Middle frontal gyrus (tissue), 1 donor: ENCODE measurements around the gene ITPK1.

ENCODE experiments used
- DNase-seq: peaks from one replicate; pipeline ENCODE4 v3.0.0-alpha.2; 2015; ENCODE audit warnings: low spot score; ENCODE audit errors: extremely low spot score

ITPK1 gene

GRCh38 chr14:92991536-92991935 is 124.2 kb downstream of the ITPK1 start:
- DNase-seq = no peak

DNA sequence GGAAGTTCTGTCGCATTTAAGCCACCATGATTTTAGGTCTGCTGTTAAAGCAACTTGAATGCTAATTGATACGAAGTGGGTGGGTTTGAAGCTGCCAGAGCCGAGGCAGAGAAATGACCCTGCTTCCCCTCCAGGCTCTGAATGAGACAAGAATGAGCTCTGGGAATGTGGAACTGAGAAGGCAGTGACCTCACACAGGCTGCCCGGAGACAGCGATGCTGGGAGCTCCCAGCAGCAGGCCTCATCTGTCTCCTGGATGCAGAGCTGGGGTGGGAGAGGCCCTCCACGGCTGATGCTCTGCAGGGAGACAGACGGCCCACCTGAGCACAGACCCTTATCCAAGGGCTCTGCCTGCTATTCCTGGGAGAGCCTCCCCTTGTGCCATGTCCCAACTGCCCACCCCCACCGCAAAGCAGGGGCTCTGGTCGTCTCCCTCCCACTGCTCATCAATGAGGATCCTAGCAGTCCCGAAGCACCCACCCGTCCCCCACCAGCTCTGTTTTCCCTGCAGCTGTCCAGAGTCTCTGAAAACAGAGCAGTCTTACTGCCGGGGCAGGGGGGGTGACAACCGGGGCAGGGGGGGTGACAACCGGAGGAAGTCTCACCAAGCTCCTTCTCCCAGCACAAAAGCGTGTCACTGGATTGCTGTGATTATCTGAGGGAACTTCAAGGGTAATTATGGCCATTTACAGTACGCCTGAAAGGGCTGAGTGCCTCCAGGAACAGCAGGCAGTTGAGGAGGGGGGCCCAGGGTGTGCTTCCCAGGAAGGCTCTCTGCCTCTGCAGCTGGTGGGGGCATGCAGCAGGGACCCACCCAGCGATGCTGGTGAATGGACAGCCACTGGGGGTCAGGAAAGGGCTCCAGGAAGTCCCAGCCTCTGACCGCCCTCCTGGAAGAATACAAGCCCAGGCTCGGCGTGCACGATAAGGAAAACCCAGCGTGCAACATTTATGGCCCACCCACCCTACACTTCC is 125.0 kb downstream of the ITPK1 start:
- no peak for DNase-seq

GRCh38 chr14:92988786-92989755 is 126.7 kb downstream of the ITPK1 start:
- no peak for DNase-seq

DNA sequence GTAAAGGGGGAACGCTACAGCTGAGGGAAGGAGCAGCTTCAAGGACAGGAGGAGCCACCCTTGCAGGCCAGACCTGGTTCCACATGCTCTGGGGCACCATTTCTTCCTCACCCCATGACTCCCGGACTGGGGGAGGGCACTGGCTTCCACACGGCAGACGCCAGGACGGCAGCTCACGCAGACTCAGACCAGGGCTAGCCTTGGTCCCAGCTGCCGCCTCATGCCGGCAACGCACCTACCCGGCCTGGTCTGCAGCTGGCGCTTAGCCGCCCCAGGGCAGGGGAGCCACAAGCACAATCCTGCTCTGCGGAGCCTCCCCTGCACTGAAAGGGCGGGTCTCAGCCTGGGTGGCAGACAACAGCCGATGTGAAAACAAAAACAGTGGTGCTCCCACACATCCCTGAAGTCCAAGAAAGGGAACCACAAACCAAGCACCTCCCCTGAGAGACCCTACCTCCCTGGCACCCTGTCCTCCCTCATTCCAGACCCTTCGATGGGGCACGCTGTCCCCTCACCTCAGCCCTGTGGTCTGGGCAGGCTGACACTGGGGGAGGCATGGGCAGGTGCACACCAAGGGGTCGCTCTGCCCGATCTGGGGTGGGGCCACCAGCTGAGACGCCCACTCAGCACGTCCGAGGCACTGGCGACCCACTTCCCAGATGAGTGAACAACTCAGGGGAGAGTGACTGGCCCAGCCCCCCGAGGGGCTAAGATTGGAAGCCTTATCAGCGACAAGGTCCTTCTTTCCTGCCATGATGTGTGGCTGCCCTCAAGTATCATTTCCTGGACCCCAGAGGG is 127.8 kb downstream of the ITPK1 start:
- DNase-seq = no peak

GRCh38 chr14:92987148-92987570 is 128.6 kb downstream of the ITPK1 start:
- no peak for DNase-seq

DNA sequence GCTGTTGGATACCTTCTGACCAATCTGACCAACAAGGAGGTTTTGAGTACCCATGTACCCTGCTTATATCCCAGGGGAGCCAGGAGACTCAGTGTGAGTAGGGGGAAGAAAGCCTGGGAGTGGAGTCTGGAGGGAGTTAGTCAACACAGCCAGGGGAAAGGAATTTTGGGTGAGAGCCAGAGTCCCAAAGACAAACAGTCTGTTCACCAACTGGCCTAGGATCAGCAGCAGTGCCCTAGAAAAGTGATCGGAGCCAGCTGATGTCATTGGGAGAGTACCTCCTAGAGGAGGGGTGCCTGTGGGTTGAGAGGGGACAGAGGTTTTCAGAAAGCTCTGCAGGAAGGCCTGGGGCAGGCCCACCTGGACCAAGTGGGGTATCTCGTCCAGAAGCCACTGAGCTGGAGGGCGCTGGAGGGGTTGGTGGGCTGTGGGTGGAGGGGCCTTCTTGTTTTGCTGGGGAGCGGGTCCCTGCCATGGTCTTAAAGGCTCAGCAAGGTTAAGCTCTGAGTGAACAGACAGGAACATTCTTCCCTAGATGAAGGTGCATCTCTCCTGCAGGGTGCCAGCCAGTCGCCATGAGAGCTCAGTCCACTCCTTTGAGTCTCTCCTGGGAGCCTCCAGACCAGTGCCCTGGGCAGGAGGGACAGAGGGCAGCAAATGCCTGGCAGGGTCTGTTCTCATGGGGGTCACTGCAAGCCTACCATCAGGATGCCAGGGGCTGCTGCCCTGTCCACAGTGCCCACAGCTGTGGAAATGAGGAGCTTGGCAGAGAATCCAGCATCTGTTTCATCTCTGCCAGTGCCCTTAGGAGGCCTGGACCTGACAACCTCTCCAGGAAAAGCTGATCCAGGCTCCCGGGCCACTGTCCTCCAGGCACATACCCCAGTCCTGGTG is 129.2 kb downstream of the ITPK1 start:
- no peak for DNase-seq

GRCh38 chr14:92985521-92985920 is 130.2 kb downstream of the ITPK1 start:
- DNase-seq = no peak

- DNase-seq = no peak
Observed at GRCh38 chr14:92984896-92985295, 130.8 kb downstream of the ITPK1 start.

GRCh38 chr14:92984082-92984788 is 131.5 kb downstream of the ITPK1 start:
- DNase-seq = no peak

DNA sequence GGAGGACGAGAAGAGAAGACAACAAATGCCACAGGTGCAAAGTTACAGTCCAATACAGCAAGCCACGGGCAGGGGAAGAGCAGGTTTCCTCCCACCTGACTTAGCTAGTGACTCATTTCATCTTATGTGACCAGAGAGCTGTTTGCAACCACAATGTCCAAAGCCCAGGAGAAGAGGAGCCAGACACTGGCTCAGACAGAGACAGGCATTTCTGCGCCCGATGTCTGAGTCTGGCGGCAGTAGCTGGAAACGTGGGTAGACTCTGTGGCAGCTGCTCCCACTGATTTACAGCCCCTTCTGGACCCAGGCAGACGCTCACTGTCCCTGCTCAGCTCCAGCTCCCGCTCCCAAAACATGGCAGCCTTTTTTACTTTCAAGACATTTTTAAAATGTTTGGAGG is 132.8 kb downstream of the ITPK1 start:
- DNase-seq = no peak

GRCh38 chr14:92981726-92982125 is 134.0 kb downstream of the ITPK1 start:
- no peak for DNase-seq

DNA sequence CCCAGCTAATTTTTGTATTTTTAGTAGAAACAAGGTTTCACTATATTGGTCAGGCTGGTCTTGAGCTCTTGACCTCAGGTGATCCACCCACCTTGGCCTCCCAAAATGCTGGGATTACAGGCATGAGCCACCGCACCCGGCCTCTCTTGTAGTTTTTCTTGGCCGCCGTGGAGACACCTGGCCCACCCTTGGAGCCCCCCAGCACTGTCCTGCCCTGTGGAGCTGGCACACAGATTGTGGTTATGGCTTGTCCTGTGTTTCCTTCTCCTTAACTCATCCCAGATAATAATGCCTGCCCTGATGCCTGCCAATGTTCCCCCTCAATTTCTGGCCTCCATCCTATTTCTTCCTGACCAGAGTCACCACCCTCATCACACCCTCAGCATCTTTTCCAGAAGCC is 134.9 kb downstream of the ITPK1 start:
- no peak for DNase-seq

- no peak for DNase-seq
Observed at GRCh38 chr14:92978229-92979021, 137.3 kb downstream of the ITPK1 start.

GRCh38 chr14:92976268-92976667 is 139.5 kb downstream of the ITPK1 start:
- DNase-seq = no peak

DNA sequence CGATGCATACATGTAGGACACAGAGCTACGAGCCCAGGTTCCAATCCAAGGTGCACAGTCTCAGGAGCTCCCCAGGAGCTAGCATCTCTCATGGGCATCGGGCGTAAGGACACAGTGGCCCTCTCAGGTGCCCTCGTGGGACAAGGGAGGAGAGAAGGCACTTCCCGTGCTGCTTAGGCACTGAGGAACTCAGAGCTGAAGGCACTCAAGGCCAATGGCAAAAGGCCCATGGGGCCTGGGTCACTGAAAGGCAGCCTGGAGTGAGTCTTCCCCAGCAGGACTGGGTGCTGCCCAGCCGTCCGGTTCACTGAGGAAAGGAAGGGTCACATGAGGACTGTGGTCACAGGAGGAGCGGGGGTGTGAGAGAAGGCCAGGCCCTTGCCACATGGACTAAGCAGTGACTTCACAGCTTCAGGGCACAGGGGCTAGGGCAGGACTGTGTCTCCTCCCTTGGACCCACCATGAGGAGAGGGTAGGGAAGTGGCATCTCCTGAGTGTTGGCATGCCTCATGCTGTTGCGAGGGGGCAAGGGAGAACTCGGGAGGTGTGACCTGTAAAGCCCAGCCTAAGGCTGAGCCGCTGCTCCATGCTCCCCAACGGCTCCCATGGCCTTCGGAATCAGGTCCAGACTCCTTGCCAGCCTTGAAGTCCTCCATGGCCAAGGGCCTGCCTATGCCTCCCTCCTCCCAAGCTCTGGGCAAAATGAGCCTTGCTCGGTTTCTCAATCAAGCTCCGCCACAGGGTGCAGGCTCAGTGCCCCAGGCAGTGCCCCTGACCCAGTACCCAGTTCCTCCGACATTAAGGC is 141.0 kb downstream of the ITPK1 start:
- DNase-seq = no peak

GRCh38 chr14:92973798-92974372 is 141.8 kb downstream of the ITPK1 start:
- DNase-seq = no peak

- DNase-seq = peak; percentile 53
Observed at GRCh38 chr14:92973261-92973797, 142.4 kb downstream of the ITPK1 start.
